Hepatocyte (in vitro differentiated cells): Measurements from ENCODE around the gene ARHGAP28.

Experiments
- CTCF ChIP-seq: fragments of 200-600 bp; sonication (generic); IDR thresholded peaks from 2 replicates; pipeline ENCODE4 v1.5.1; 2016; ENCODE audit warnings: antibody characterized with exemption, mild to moderate bottlenecking; ENCODE audit not compliant: poor library complexity
- EZH2phosphoT487 ChIP-seq: fragments of 200-600 bp; sonication (generic); IDR thresholded peaks from one replicate; pipeline ENCODE4 v1.6.1; 2018; ENCODE audit warnings: antibody characterized with exemption, mild to moderate bottlenecking, low read depth, moderate library complexity; ENCODE audit not compliant: unreplicated experiment, severe bottlenecking

- TF ChIP-seq EZH2phosphoT487 (no peak), CTCF (no peak)
Measured at GRCh38 chr18:6959110-6959509, 229.6 kb downstream of the ARHGAP28 start.
